Stimulated activated CD4-positive, alpha-beta T cell treated with anti-CD3 and anti-CD28 coated beads, Interleukin-4, amount 100 ng/mL, for 48 hours (primary cell): ENCODE data around the gene MVB12A.

ENCODE experiments used
- DNase-seq, 2 donors: peaks; one replicate each; pipeline ENCODE4 v3.0.0-alpha.2; 2020; ENCODE audit warnings: low read depth in 2 of 2

Gene MVB12A

DNA sequence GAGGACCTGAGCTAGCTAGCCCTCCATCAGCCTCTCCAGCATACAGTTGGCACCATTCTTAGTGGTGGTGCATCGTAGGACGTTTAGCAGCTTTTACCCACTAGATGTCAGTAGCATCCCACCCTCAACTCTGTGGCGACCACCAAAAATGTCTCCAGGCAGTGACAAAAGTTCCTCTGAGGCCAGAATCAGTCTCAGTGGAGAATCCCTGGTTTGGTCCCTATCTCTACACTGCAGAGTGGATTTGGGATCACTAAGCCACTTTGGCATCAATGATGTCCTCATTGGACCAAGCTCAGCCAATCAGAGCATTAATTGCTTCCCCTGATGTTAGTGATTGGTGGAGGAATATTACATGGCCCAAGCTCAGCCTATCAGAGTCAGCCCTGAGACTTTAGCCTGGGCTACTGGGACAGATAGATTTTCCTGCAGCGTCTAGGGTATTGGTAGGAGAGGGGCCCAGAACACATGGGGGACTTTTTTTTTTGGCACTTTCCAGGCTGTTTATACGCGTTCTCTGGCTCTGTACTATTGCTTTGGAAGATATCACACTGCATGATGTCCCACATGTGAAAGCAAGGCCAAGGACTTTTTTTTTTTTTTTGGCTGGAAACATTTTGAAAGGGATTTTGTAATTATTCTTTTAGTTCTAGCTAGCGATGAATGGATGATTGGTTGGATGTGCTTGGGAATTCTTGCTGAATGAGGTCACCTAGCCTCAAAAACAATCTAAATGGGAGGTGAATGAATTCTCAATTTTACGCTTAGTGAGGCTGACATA lies 21.6 kb downstream of the MVB12A start:
- no peak for DNase-seq

- no peak for DNase-seq
Measured at GRCh38 chr19:17445526-17446165, 25.8 kb downstream of the MVB12A start.

DNA sequence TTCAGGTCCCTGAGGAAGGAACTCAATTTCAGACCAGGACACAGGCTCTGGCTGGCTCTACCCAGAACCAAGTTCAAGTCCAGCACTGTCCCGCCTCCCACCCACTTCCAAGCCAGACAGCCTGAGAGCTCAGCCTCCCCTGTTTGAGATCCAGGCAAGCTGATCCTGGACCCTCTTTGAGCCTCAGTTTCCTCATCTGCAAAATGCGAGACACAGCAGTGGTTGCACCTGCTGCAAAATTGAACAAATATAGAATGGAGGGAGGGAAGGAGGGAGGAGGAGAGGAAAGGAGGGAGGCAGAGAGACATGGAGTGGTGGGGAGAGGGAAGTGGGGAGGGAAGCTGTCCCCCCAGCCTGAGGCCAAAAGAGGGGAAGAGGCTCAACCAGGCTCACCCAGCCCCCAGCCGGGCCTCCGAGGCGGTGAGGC lies 27.9 kb downstream of the MVB12A start:
- DNase-seq: no peak

- DNase-seq: peak; percentile 47
Measured at GRCh38 chr19:17448131-17448967, 28.5 kb downstream of the MVB12A start, which contains the start of gene TMEM221. Gene TMEM221, minus strand, starts transcription at chr19:17448668. Its CDS starts 206 bp downstream, at chr19:17448462.

DNA sequence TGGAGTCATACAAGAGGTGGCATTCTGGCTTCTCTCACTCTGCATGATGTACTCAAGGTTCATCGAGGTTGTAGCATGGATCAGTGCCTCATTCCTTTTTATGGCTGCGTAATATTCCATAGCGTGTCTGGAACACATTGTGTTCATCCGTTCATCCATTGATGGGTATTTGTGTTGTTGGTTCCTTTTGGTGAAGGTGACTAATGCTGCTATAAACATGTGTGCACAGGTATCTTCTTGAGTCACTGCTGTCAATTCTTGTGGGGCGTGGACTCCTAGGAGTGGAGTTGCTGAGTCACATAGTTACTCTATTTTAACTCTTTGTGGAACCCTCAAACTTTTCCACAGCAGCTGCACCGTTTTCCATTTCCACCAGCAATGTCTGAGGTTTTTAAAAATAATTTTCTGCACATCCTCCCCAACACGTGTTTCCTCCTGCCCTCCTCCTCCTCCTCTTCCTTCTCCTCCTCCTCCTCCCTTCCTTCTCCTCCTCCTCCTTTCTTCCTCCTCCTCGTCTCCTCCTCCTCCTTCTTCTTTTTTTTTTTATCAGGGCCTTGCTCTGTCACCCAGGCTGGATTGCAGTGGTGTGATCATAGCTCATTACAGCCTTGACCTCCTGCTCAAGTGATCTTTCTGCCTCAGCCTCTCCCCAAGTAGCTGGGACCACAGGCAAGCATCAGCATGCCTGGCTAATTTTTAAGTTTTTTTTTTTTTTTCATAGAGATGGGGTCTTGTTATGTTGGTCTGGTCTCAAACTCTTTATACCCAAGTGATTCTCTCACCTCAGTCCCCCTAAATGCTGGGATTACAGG lies 30.6 kb downstream of the MVB12A start:
- DNase-seq: peak in 1 of 2 donors; percentile 37

DNA sequence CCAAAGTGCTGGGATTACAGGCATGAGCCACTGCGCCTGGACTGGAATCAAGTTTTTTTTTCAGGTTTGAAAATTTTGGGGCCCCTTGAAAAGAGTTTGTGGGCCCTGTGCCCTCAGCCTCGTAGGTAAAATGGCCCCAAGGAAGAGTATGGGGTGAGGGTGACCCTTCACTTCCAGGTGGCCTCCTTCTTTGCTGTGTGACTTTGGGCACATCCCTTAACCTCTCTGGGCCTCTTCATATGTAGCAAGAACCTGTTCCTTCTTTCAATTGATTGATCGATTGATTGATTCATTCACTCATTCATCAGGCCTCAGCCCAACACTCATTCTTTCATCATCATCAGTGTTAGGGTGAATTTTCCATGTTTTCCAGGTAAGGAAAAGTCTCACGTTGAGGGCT lies 32.0 kb downstream of the MVB12A start:
- DNase-seq: no peak

GRCh38 chr19:17454576-17455071 lies 34.8 kb downstream of the MVB12A start:
- DNase-seq: no peak

- DNase-seq: no peak
Measured at GRCh38 chr19:17455308-17456123, 35.7 kb downstream of the MVB12A start.

- DNase-seq: no peak
Measured at GRCh38 chr19:17456127-17456526, 36.3 kb downstream of the MVB12A start.

DNA sequence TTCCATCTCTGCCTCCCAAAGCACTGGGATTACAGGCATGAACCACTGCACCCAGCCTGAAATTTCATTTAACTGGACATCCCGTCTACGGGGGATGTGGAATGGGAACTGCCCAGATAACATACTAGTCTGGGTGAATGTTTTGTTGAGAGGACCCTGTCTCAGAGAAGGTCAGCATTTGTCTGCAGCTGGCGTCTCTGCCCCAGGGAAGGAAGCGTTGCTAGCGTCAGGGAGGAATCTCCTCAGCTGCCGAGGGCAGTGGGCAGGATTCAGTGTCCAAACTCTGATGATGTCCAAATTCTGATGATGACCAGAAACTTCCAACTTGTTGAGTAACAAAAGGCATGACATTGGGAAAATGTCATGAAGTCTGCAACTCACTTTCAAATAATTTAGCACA lies 37.8 kb downstream of the MVB12A start:
- DNase-seq: no peak

DNA sequence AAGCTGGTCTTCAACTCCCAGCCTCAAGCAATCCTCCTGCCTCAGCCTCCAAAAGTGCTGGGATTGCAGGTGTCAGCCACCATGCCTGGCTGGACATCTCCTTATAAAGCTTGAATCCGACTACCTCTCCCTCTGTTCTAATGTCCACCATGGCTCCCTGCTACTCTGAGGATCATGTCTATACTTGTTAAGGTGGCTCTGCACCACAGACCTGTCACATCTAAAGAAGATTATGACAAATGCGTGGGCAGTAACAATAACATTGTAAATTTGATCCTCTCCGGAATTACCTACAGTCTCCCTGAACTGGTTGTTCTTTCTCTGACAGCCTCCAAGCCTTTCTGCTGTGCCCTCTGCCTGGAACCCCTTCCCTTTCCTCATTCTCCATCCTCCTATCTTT lies 39.1 kb downstream of the MVB12A start:
- DNase-seq: no peak

DNA sequence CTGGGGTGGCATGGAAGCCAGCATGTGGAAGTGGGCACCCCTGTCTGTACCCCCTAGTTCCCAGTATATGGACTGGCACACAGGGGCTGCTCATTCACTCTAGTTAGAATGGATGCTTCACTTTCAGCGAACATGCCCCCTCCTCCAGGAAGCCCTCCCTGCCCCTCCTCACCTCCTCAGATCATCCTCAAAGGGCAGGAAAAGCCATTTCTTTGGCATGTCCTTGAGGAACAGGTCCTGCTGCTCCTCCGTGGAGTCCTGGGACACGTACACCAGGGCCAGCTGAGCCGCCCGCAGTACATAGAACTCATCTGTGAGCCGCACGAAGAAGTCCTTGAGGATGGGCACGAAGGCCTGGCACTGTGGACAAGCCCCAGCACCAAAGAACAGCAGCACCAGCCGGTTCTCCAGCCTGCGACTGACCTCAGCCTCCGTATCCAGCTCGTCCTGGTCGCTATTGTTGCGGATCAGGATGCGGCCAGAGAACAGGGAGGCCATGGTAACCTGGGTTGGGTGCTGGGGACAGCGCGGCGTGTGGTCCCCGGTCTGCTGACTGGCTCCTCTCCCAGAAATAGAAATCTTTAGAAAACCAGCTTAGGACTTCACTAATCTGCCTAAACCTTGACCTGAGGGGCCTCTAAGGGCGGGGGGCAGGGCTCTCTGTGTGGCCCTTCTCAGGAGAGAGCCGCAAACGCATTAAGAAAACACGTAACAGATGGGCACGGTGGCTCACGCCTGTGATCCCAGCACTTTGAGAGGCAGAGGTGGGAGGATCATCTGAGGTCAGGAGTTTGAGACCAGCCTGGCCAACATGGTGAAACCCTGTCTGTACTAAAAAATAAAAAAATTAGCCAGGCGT lies 40.8 kb downstream of the MVB12A start, which contains the start of gene NXNL1:
Gene NXNL1 (minus strand): TSS at position 555 of the 859 bp plus-strand sequence. CDS start 57 bp downstream, at position 498.
- no peak for DNase-seq

- no peak for DNase-seq
Measured at GRCh38 chr19:17466487-17466850, 46.6 kb downstream of the MVB12A start.

GRCh38 chr19:17467471-17468301 lies 47.8 kb downstream of the MVB12A start:
- DNase-seq: no peak

- no peak for DNase-seq
Measured at GRCh38 chr19:17468302-17469091, 48.6 kb downstream of the MVB12A start.

- DNase-seq: no peak
Measured at GRCh38 chr19:17469092-17469480, 49.2 kb downstream of the MVB12A start.

DNA sequence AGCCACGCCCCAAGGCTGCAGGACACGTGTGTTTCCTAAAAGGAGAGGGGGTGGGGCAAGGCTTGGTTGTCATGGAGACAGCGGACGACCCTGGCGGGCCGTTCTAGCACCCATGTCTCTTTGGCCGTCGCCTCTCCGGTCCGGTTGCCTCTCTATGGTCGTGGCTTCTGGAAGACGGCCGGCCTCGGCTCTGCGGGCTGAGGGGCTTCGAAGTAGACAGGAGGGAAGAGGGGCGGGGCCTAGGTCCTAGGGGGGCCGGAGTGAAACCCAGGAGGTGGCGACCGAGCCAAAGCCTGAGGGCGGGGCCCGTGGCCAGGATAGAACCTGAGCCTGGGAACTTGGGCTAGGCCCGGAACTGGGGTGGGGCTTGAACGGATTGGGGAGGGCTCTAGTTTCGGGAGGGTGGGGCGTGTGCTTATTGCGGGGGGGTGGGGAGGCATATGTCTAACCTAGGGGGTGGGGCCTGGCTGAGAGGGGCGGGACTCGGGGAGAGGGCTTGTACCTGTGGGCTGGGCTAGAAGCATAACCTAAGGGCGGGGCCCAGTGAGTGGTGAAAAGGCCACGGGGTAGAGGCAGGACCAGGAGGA lies 49.7 kb downstream of the MVB12A start:
- peak; percentile 88 to 91 for DNase-seq
